ENCODE results near the gene ABHD12. TPM values are rescaled to one million over a fixed set of nuclear protein-coding genes. Genes with fewer than 3 reads are reported as not detected.

ABHD12 gene
- total and polyA plus RNA-seq, 10 of the 15 experiments (the other 5 are each of a cell fraction or from before 2014, with no cell fraction given) = 1.5 to 61.8 (median 26.7) TPM

DNA sequence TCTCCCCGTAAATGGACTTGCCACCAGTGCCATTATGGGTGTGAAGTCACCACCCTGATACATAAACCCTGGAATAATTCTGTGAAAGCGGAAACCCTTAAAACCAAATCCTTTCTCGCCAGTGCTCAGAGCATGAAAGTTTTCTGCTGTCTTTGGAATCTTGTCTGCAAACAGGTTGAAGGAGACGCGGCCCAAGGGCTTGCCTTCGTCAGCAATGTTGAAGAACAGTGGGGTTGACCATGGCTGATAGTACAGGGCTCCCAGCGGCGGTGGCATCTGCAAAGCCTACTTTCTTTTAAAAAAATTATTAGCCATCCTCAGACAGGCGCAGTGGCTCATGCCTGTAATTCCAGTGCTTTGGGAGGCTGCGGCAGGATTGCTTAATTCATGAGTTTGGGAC lies 22.1 kb downstream of the ABHD12 start:
- Histone ChIP-seq H3K4me3 (no peak overlapping the region), H2AFZ (ENCODE audit: control insufficient read depth, low read depth, low read length) (no peak overlapping the region), H3K9me3 (replicated peaks; ENCODE audit: control insufficient read depth, insufficient read depth, low read length) (peaks cover 4% of the 10 kb centered on the region; the same call in 2 of the 3 replicates), H3K9ac (ENCODE audit: control insufficient read depth, insufficient read depth, low read length) (no peak overlapping the region), H3K79me2 (ENCODE audit: control insufficient read depth, insufficient read depth, low read length) (peaks cover 15% of the 10 kb centered on the region), H3K27ac (ENCODE audit: control insufficient read depth, insufficient read depth) (no peak overlapping the region), H3K4me2 (ENCODE audit: control insufficient read depth, insufficient read depth) (no peak overlapping the region), H3K27me3 (replicated peaks in 1 of 2; ENCODE audit: control insufficient read depth in 2 of 2, insufficient read depth in 2 of 2, low read length in 1 of 2) (no peaks in the 10 kb centered on the region), H4K20me1 (ENCODE audit: control insufficient read depth, insufficient read depth) (no peaks in the 10 kb centered on the region), H3K4me1 (ENCODE audit: control insufficient read depth, insufficient read depth, low read length) (peaks cover 4% of the 10 kb centered on the region; the same call in 1 of the 2 replicates), H3K36me3 (ENCODE audit: control insufficient read depth in 2 of 2, insufficient read depth in 2 of 2, low read length in 1 of 2) (peaks cover 0 to 4% of the 10 kb centered on the region in 2 experiments; a peak in 1 of 4 replicates)
- ChIA-PET SMC1A (ENCODE audit: uncharacterized antibody, unreplicated experiment) (no interaction called here), POLR2A (no interaction called here), RAD21 (ENCODE audit: unreplicated experiment) (no interaction called here), CTCF (no interaction called here)
- 96% methylated on average over 10 of the region's 10 CpGs for WGBS (ENCODE audit: insufficient coverage, insufficient replicate concordance, low lambda C conversion rate, missing lambda C conversion rate)
- no peak for DNase-seq (ENCODE audit: low read depth, low spot score)
- intact Hi-C loops (cut with micrococcal nuclease; ENCODE audit: unreplicated experiment) = no loop called here
- BruUV-seq (replicated peaks) = no TSS peak
- no peak for ATAC-seq
- in situ Hi-C loops (cut with MboI) = no loop called here
- FAIRE-seq = no peak
- TF ChIP-seq, protein P1, sequence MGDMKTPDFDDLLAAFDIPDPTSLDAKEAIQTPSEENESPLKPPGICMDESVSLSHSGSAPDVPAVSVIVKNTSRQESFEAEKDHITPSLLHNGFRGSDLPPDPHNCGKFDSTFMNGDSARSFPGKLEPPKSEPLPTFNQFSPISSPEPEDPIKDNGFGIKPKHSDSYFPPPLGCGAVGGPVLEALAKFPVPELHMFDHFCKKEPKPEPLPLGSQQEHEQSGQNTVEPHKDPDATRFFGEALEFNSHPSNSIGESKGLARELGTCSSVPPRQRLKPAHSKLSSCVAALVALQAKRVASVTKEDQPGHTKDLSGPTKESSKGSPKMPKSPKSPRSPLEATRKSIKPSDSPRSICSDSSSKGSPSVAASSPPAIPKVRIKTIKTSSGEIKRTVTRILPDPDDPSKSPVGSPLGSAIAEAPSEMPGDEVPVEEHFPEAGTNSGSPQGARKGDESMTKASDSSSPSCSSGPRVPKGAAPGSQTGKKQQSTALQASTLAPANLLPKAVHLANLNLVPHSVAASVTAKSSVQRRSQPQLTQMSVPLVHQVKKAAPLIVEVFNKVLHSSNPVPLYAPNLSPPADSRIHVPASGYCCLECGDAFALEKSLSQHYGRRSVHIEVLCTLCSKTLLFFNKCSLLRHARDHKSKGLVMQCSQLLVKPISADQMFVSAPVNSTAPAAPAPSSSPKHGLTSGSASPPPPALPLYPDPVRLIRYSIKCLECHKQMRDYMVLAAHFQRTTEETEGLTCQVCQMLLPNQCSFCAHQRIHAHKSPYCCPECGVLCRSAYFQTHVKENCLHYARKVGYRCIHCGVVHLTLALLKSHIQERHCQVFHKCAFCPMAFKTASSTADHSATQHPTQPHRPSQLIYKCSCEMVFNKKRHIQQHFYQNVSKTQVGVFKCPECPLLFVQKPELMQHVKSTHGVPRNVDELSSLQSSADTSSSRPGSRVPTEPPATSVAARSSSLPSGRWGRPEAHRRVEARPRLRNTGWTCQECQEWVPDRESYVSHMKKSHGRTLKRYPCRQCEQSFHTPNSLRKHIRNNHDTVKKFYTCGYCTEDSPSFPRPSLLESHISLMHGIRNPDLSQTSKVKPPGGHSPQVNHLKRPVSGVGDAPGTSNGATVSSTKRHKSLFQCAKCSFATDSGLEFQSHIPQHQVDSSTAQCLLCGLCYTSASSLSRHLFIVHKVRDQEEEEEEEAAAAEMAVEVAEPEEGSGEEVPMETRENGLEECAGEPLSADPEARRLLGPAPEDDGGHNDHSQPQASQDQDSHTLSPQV (IDR thresholded peaks at IDR 0.05) = no peak
- no peak for TF ChIP-seq RFX5 (IDR thresholded peaks at IDR 0.05; ENCODE audit: low read depth, low read length)
